Measurements from ENCODE around the gene TUT4. TPM values are rescaled to one million over a fixed set of nuclear protein-coding genes. Genes with fewer than 3 reads are reported as not detected.
A peak's percentile ranks its signal among the peaks of the same experiment; 100 is the strongest.

The TUT4 gene
- polyA plus RNA-seq, 4 donors = 66.8 to 119 (median 80.4) TPM

GRCh38 chr1:52423055-52423454, 129.8 kb downstream of the TUT4 start:
- no peak for DNase-seq (ENCODE audit: low read depth in 4 of 4, low spot score in 3 of 4)

GRCh38 chr1:52420713-52421112, 132.2 kb downstream of the TUT4 start:
- no peak for DNase-seq (ENCODE audit: low read depth in 4 of 4, low spot score in 3 of 4)

GRCh38 chr1:52416811-52417210, 136.1 kb downstream of the TUT4 start:
- DNase-seq (ENCODE audit: low read depth in 4 of 4, low spot score in 3 of 4) = no peak

GRCh38 chr1:52414942-52415341, 137.9 kb downstream of the TUT4 start:
- no peak for DNase-seq (ENCODE audit: low read depth in 4 of 4, low spot score in 3 of 4)

- DNase-seq (ENCODE audit: low read depth in 4 of 4, low spot score in 3 of 4) = no peak
Observed at GRCh38 chr1:52413410-52413989, 139.4 kb downstream of the TUT4 start.

GRCh38 chr1:52404975-52405338, 147.9 kb downstream of the TUT4 start:
- DNase-seq (ENCODE audit: low read depth in 4 of 4, low spot score in 3 of 4) = no peak

GRCh38 chr1:52404116-52404974, 148.5 kb downstream of the TUT4 start, which contains the start of the genes ORC1 and PRPF38A:
ORC1 (minus strand) TSS chr1:52404423; CDS start chr1:52402223, 2,200 bp downstream.
PRPF38A (plus strand) TSS chr1:52404602; CDS start chr1:52404750, 148 bp downstream.
- peak; percentile 88 to 96 (median 92) for DNase-seq (ENCODE audit: low read depth in 4 of 4, low spot score in 3 of 4)

- peak in 1 of 4 donors; percentile 7 for DNase-seq (ENCODE audit: low read depth in 4 of 4, low spot score in 3 of 4)
Observed at GRCh38 chr1:52403566-52404115, 149.3 kb downstream of the TUT4 start.

GRCh38 chr1:52402860-52403240, 150.0 kb downstream of the TUT4 start:
- no peak for DNase-seq (ENCODE audit: low read depth in 4 of 4, low spot score in 3 of 4)

- DNase-seq (ENCODE audit: low read depth in 4 of 4, low spot score in 3 of 4) = no peak
Observed at GRCh38 chr1:52400131-52400530, 152.8 kb downstream of the TUT4 start.

- DNase-seq (ENCODE audit: low read depth in 4 of 4, low spot score in 3 of 4) = no peak
Observed at GRCh38 chr1:52399629-52400028, 153.3 kb downstream of the TUT4 start.

GRCh38 chr1:52393174-52393573, 159.7 kb downstream of the TUT4 start:
- no peak for DNase-seq (ENCODE audit: low read depth in 4 of 4, low spot score in 3 of 4)

GRCh38 chr1:52386458-52386857, 166.4 kb downstream of the TUT4 start:
- no peak for DNase-seq (ENCODE audit: low read depth in 4 of 4, low spot score in 3 of 4)

GRCh38 chr1:52385376-52385775, 167.5 kb downstream of the TUT4 start:
- no peak for DNase-seq (ENCODE audit: low read depth in 4 of 4, low spot score in 3 of 4)

Other genes starting within 250 kb of the TUT4 start
- gene CC2D1B, start 186.9 kb downstream of the TUT4 start, polyA plus RNA-seq (ENCODE audit: insufficient read length in 4 of 4) = 10 to 100 TPM; 19.5 to 38.6 (median 36.5) TPM
- gene ORC1, start 148.7 kb downstream of the TUT4 start, polyA plus RNA-seq (ENCODE audit: insufficient read length in 4 of 4) = 1 to 10 TPM; 4.2 to 8.2 (median 7.2) TPM
- 10 to 100 TPM; 66.6 to 86.0 (median 79.2) TPM for gene PRPF38A, start 148.5 kb downstream of the TUT4 start, polyA plus RNA-seq (ENCODE audit: insufficient read length in 4 of 4)
- 10 to 100 TPM; 71.5 to 93.5 (median 76.9) TPM for gene GPX7, start 49.3 kb upstream of the TUT4 start, polyA plus RNA-seq (ENCODE audit: insufficient read length in 4 of 4)
- 1 to 10 TPM in 3 of 4 donors, under 1 TPM in 1; 0.74 to 2.4 (median 1.8) TPM for gene SHISAL2A, start 80.1 kb upstream of the TUT4 start, polyA plus RNA-seq (ENCODE audit: insufficient read length in 4 of 4)
- gene COA7, start 145.3 kb upstream of the TUT4 start, polyA plus RNA-seq (ENCODE audit: insufficient read length in 4 of 4) = 10 to 100 TPM; 15.3 to 18.3 (median 17.0) TPM
- 10 to 100 TPM; 25.8 to 30.7 (median 28.1) TPM for gene ZYG11B, start 173.4 kb upstream of the TUT4 start, polyA plus RNA-seq (ENCODE audit: insufficient read length in 4 of 4)